Thymus (tissue), 11 donors: ENCODE results near the gene NAA15. TPM values are rescaled to one million over a fixed set of nuclear protein-coding genes. Genes with fewer than 3 reads are reported as not detected.
"Not testable (repeated sequence)": the region's sequence is repeated elsewhere in the genome, so short reads cannot be mapped to it uniquely, and the experiment has no call there.

ENCODE experiments used
- DNase-seq, 9 donors: peaks; one replicate each; pipeline ENCODE4 v3.0.0-alpha.2; 2013; ENCODE audit warnings: low spot score in 9 of 9, low read depth in 6 of 9, missing footprints in 1 of 9
- H3K27ac ChIP-seq, 2 donors: one replicate each; pipeline ENCODE4 v1.5.1; 2013; ENCODE audit warnings: control low read depth in 1 of 2, low read depth in 1 of 2, low read length in 1 of 2, mild to moderate bottlenecking in 1 of 2, moderate library complexity in 1 of 2
- H3K27me3 ChIP-seq, 2 donors: one replicate each; pipeline ENCODE4 v1.5.1; 2013; ENCODE audit warnings: low read length in 1 of 2; ENCODE audit not compliant: control insufficient read depth in 2 of 2, insufficient read depth in 1 of 2
- H3K36me3 ChIP-seq, 2 donors: one replicate each; pipeline ENCODE4 v1.5.1; 2013; ENCODE audit warnings: low read length in 1 of 2, mild to moderate bottlenecking in 1 of 2, moderate library complexity in 1 of 2; ENCODE audit not compliant: control insufficient read depth in 2 of 2, insufficient read depth in 2 of 2
- H3K4me1 ChIP-seq, 2 donors: one replicate each; pipeline ENCODE4 v1.5.1; 2013; ENCODE audit warnings: low read length in 2 of 2; ENCODE audit not compliant: control insufficient read depth in 2 of 2, insufficient read depth in 2 of 2
- H3K4me3 ChIP-seq, 2 donors: one replicate each; pipeline ENCODE4 v1.5.1; 2013; ENCODE audit warnings: low read length in 2 of 2, control low read depth in 1 of 2, mild to moderate bottlenecking in 1 of 2
- H3K9me3 ChIP-seq, 2 donors: one replicate each; pipeline ENCODE4 v1.5.1; 2013; ENCODE audit warnings: low read length in 1 of 2, mild to moderate bottlenecking in 1 of 2; ENCODE audit not compliant: control insufficient read depth in 2 of 2, insufficient read depth in 1 of 2
- WGBS: extraction: QIAGEN DNeasy Blood & Tissue Kit; methylation state at CpG from one replicate; pipeline ENCODE4 v1.1.7; 2013; 5-methylcytosine and 5-hydroxymethylcytosine counted together
- polyA plus RNA-seq: library from polyadenylated mRNA; stranded (reverse); fragments of 200-250 nt; gene quantifications from one replicate; pipeline ENCODE4 v1.2.3, GENCODE V29; 2013
- total RNA-seq: library from RNA; stranded (reverse); fragments of 120-200 nt; gene quantifications from one replicate; pipeline ENCODE4 v1.2.4, GENCODE V29; 2013
- donor health status: healthy.

Gene NAA15
- total and polyA plus RNA-seq, 2 donors = 9.9 to 31.4 TPM

- no peaks in the 10 kb centered on the region for H3K27me3 ChIP-seq
- peaks cover 0 to 3% of the 10 kb centered on the region in 2 donors for H3K9me3 ChIP-seq
- peaks cover 13 to 24% of the 10 kb centered on the region in 2 donors for H3K4me1 ChIP-seq
- peak overlapping the region; percentile 84 to 91 for H3K4me3 ChIP-seq
- peak in 1 of 9 donors; percentile 12 for DNase-seq
- H3K36me3 ChIP-seq = peaks cover 0 to 3% of the 10 kb centered on the region in 2 donors
- WGBS = 90% methylated on average over 6 of the region's 6 CpGs
- no peak overlapping the region for H3K27ac ChIP-seq
These were observed 153.8 kb downstream of the NAA15 start for GRCh38 chr4:139455126-139455538.

- 98% methylated on average over 4 of the region's 4 CpGs for WGBS
- H3K27ac ChIP-seq = no peak overlapping the region
- no peak overlapping the region for H3K4me3 ChIP-seq
- peaks cover 13 to 24% of the 10 kb centered on the region in 2 donors for H3K4me1 ChIP-seq
- peaks cover 0 to 2% of the 10 kb centered on the region in 2 donors for H3K36me3 ChIP-seq
- H3K27me3 ChIP-seq = no peaks in the 10 kb centered on the region
- DNase-seq = no peak
- no peaks in the 10 kb centered on the region for H3K9me3 ChIP-seq
These were observed 156.0 kb downstream of the NAA15 start for GRCh38 chr4:139457318-139457717.

- DNase-seq = no peak
- peaks cover 9 to 20% of the 10 kb centered on the region in 2 donors for H3K4me1 ChIP-seq
- no peak overlapping the region for H3K4me3 ChIP-seq
- H3K9me3 ChIP-seq = no peaks in the 10 kb centered on the region
- H3K36me3 ChIP-seq = peaks cover 0 to 2% of the 10 kb centered on the region in 2 donors
- no peaks in the 10 kb centered on the region for H3K27me3 ChIP-seq
- WGBS = 96% methylated on average over 1 of the region's 1 CpG
- H3K27ac ChIP-seq = no peak overlapping the region
These were observed 157.2 kb downstream of the NAA15 start for GRCh38 chr4:139458543-139458942.

- peaks cover 0 to 2% of the 10 kb centered on the region in 2 donors for H3K9me3 ChIP-seq
- WGBS = 95% methylated on average over 3 of the region's 3 CpGs
- peaks cover 0 to 2% of the 10 kb centered on the region in 2 donors for H3K36me3 ChIP-seq
- H3K27me3 ChIP-seq = no peaks in the 10 kb centered on the region
- peaks cover 9 to 20% of the 10 kb centered on the region in 2 donors for H3K4me1 ChIP-seq
- no peak overlapping the region for H3K27ac ChIP-seq
- H3K4me3 ChIP-seq = no peak overlapping the region
- DNase-seq = no peak
These were observed 157.7 kb downstream of the NAA15 start for GRCh38 chr4:139458999-139459398.

- peaks cover 0 to 3% of the 10 kb centered on the region in 2 donors for H3K9me3 ChIP-seq
- H3K27me3 ChIP-seq = no peaks in the 10 kb centered on the region
- H3K4me1 ChIP-seq = peaks cover 6 to 7% of the 10 kb centered on the region in 2 donors
- no peak overlapping the region for H3K4me3 ChIP-seq
- 99% methylated on average over 3 of the region's 3 CpGs for WGBS
- peak overlapping the region in 1 of 2 donors; percentile 5 for H3K27ac ChIP-seq
- no peak for DNase-seq
- H3K36me3 ChIP-seq = peaks cover 0 to 2% of the 10 kb centered on the region in 2 donors
These were observed 159.3 kb downstream of the NAA15 start for GRCh38 chr4:139460565-139460964.

- H3K36me3 ChIP-seq = peaks cover 0 to 2% of the 10 kb centered on the region in 2 donors
- no peak overlapping the region for H3K4me3 ChIP-seq
- H3K9me3 ChIP-seq = peaks cover 0 to 6% of the 10 kb centered on the region in 2 donors
- no peak overlapping the region for H3K27ac ChIP-seq
- WGBS = 96% methylated on average over 5 of the region's 5 CpGs
- DNase-seq = no peak
- peaks cover under 1 to 2% of the 10 kb centered on the region in 2 donors for H3K4me1 ChIP-seq
- no peaks in the 10 kb centered on the region for H3K27me3 ChIP-seq
These were observed 159.8 kb downstream of the NAA15 start for GRCh38 chr4:139461022-139461628.

GRCh38 chr4:139464512-139464911, 163.2 kb downstream of the NAA15 start:
- H3K4me1 ChIP-seq, H3K4me3 ChIP-seq, H3K36me3 ChIP-seq, DNase-seq, H3K9me3 ChIP-seq, H3K27ac ChIP-seq, H3K27me3 ChIP-seq: not testable (repeated sequence)
- WGBS = 98% methylated on average over 5 of the region's 5 CpGs

GRCh38 chr4:139465922-139466321, 164.6 kb downstream of the NAA15 start:
- peaks cover 1 to 13% of the 10 kb centered on the region in 2 donors for H3K9me3 ChIP-seq
- no peaks in the 10 kb centered on the region for H3K4me1 ChIP-seq
- H3K27me3 ChIP-seq = no peaks in the 10 kb centered on the region
- H3K4me3 ChIP-seq = no peak overlapping the region
- H3K36me3 ChIP-seq = no peaks in the 10 kb centered on the region
- no peak overlapping the region for H3K27ac ChIP-seq
- no peak for DNase-seq
- 74% methylated on average over 4 of the region's 4 CpGs for WGBS

- H3K27me3 ChIP-seq, H3K36me3 ChIP-seq, DNase-seq, H3K4me3 ChIP-seq, H3K27ac ChIP-seq, H3K4me1 ChIP-seq: not testable (repeated sequence)
- H3K9me3 ChIP-seq = peaks cover 2 to 17% of the 10 kb centered on the region in 2 donors
These were observed 167.5 kb downstream of the NAA15 start for GRCh38 chr4:139468756-139469155.
